Mammary epithelial cell (primary cell): ENCODE results near the gene AP3S2.

ENCODE experiments used
- EZH2 ChIP-seq: IDR thresholded peaks from 2 replicates; pipeline ENCODE4 v1.6.1; 2012; ENCODE audit warnings: low read length, inconsistent platforms, borderline replicate concordance
- TF ChIP-seq, protein P1 (sequence below), 2 donors: IDR thresholded peaks in 1 of 2; conservative IDR thresholded peaks in 1 of 2; 2 replicates each; pipeline ENCODE4 v1.5.1; 2011 to 2012; ENCODE audit warnings: inconsistent platforms in 2 of 2, low read length in 2 of 2, mild to moderate bottlenecking in 2 of 2, control low read depth in 1 of 2, low read depth in 1 of 2; ENCODE audit not compliant: insufficient read depth in 1 of 2; ENCODE audit errors: extremely low read depth in 1 of 2

DNA sequence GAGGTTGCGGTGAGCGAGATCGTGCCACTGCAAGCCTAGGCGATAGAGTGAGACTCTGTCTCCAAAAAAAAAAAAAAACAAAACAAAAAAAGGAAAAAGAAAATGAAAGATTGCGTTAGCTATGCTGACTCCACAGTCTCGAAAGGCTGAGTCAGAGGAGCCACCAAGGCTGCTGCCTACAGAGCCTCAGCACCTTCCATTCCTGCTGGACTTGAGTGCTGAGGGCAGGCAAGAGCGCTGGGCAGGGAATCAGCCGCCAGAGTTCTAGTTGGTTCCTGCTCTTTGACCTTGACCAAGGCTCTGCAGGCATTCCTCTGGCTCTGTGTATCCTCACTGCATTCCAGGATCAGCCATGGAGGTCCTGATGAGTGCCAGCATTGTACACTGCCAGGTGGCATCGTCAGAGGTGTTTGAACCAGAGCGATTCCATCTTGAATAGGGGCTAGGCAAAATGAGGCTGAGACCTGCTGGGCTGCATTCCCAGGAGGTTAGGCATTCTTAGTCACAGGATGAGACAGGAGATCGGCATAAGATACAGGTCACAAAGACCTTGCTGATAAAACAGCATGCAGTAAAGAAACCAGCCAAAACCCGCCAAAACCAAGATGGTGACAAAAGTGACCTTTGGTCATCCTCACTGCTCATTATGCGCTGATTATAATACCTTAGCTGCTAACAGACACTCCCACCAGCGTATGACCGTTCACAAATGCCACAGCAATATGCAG, 111.7 kb downstream of the AP3S2 start:
- TF ChIP-seq, protein P1, sequence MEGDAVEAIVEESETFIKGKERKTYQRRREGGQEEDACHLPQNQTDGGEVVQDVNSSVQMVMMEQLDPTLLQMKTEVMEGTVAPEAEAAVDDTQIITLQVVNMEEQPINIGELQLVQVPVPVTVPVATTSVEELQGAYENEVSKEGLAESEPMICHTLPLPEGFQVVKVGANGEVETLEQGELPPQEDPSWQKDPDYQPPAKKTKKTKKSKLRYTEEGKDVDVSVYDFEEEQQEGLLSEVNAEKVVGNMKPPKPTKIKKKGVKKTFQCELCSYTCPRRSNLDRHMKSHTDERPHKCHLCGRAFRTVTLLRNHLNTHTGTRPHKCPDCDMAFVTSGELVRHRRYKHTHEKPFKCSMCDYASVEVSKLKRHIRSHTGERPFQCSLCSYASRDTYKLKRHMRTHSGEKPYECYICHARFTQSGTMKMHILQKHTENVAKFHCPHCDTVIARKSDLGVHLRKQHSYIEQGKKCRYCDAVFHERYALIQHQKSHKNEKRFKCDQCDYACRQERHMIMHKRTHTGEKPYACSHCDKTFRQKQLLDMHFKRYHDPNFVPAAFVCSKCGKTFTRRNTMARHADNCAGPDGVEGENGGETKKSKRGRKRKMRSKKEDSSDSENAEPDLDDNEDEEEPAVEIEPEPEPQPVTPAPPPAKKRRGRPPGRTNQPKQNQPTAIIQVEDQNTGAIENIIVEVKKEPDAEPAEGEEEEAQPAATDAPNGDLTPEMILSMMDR (conservative IDR thresholded peaks at IDR 0.05 in 1 of 2, IDR thresholded peaks at IDR 0.05 in 1 of 2; ENCODE audit: extremely low read depth in 1 of 2, insufficient read depth in 1 of 2, low read depth in 1 of 2, low read length in 2 of 2) = no peak
- TF ChIP-seq EZH2 = no peak
